HG03280 (cell line): Measurements from ENCODE around the gene DLGAP4.

Experiments
- ATAC-seq: cut with Tn5 transposase; IDR thresholded peaks from one replicate; pipeline ENCODE4 v1.9.1; 2021; ENCODE audit warnings: mild to moderate bottlenecking, moderate library complexity; ENCODE audit not compliant: unreplicated experiment

DLGAP4 gene

GRCh38 chr20:36306553-36307411, 643 bp downstream of the DLGAP4 start:
- no peak for ATAC-seq

DNA sequence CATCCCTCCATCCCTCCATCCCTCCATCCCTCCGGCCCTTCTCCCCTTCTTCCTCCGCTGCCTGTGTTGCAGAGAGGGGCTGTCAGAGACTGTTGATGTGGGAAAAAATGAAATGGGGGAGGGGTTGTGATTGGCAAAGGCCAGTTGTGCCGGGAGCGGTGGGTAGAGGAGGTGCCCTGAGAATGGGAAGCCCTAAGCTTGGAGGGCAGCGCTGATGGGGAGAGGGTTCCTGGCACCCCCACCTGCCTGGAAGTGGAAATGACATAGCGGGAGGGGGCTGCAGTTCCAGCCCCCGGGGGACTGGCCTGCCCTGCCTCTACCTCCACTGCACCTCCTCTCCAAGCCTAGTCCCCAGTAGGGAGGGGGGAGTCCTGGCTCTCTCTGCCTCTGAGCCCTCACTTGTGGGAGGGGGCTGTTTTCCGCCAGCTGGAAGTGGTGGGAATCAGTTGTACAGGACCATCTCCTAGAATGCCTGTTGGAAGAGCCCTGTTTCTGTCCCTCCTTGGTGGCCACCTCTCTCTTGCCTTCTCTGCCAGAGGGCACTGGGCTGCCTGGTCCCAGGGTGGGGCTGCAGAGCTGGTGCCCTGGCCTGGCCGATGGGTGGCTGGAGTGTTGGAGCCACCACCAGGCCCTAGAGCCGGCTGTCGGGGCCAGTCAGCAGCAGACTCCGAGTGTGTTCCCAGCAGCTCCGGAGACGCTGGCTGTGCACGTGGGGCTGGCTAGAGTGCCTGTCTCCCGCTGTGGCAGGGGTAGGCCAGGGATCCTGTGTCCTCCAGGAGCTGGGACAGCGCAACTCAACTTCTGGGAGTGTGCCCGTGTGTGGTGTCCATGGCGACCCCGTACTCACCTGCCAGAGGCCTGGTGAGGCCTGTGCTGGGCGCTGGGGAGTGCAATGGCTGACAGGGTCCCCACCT, 1.5 kb downstream of the DLGAP4 start:
- ATAC-seq = no peak

DNA sequence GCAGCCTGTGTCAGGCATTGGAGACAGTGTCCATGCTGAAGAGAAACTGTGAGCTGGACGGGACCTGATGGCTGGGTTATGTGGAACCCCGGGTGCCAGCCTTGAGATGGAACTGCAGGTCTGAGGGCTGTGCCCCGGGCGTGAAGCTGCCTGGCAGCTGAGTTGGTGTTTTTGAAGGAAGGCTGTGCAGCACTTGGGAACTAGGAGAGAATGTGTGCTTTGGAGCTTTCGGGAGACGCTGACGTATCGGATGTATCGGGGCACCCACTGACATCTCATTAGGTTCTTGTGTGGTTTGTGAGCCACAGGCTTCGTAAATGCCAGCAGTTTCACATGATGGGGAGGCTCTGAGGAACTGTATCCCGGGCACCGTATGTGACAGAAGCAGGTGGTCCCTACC, 2.2 kb downstream of the DLGAP4 start:
- ATAC-seq = no peak

DNA sequence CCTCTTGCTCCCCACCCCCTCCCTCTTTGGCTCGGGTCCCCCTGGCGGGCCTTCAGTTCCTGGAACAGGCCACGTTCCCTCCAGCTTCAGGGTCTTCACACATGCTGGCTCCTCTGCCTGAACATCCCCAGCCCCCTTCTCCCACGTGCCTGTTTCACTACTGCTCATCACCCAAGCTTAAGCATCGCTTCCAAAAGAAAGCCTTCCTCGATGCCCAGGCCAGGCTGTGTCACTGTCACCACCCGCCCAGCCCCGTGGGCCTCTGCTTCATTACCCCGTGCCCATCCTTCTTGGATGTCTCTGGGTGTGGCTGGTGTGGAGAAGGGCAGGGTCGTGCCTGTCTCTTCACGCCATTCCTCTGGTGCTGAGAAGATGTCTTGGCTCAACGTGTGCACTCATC, 2.8 kb downstream of the DLGAP4 start:
- ATAC-seq = no peak

DNA sequence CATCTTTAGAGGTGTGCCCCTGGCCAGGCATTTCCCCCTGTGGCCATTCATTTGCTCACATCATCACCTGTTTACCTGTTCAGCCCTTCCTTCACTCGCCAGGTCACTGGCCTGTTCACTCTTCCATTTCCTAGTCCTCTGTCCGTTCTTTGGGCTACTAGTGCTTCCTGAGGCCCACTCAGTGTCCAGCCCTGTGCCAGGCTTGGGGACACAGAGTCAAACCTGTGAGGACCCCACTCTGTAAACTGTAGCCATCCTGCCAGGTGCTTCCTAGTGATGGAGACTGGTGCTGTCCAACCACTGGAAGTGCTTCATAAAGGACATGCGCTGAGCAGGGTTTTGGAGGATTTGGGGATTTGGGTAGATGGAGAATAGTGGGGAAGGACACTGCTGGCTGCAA, 3.5 kb downstream of the DLGAP4 start:
- ATAC-seq = no peak

- ATAC-seq = no peak
Measured at GRCh38 chr20:36310215-36310981, 4.3 kb downstream of the DLGAP4 start.

DNA sequence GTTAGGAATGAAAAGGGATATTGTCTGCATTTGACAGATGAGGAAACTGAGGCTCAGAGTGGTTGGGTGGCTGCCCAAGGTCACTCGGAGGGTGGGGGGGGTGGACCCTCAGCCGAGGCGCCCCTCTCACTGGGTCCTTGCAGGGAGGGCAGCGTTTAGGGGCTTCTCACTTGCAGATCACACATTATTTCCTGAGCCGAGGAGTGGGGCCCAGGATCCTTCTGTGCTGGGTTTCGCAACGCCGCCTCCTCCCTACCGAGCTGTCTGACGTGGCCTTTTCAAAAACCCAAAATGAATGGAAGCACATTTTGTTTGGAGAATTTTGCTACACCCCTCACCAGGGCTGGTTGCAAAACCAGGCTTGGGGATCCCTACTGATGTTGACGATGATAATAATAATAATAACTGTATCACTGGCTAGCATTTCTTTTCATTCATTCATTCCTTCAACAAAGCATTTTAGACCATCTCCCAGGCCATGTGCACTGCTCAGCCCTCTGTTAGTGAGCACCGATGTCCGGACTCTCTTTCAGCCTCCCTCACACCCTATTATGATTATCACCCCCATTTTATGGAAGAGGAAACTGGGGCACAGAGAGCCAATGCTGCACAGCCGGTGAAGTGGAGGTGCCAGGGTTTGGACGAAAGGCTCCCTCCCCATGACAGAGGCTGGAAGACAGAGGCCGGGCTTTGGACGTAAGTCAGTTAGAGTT, 5.2 kb downstream of the DLGAP4 start:
- no peak for ATAC-seq

- ATAC-seq = no peak
Measured at GRCh38 chr20:36311854-36312723, 6.0 kb downstream of the DLGAP4 start.

DNA sequence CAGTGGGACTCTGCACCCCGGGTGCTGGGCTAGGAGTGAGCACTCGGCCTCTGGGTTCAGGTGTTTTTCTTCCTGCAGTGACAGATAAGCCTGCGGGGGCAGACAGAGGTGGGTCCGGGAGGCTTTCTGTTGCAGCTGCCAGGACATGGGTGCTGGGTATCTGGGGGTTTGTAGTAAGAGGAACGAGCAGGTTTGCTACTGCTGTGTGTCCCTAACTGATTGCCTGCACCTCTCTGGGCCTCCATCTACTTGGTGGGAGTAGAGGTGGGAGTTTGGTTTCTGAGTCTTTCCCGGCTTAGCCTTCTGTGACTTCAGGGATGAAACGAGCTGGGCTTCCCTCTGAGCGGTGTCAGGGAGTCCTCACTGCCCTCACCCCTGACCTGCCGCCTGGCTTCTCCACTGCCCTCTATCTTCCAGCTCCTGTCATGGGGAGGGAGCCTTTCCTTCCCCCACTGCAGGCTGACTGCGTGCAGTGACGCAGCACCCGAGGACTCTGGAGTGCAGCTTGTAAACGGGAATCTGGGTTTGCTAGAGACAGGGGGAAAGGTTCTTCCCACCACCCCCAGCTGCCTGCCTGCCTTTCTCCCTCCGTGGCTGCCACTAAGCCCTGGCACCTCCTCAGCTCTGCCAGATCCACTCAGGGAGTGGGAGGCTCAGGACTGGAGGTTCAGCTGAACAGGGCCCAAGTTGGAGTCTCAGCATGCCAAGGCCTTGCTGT, 6.7 kb downstream of the DLGAP4 start:
- no peak for ATAC-seq

- no peak for ATAC-seq
Measured at GRCh38 chr20:36313476-36313875, 7.3 kb downstream of the DLGAP4 start.

- ATAC-seq = no peak
Measured at GRCh38 chr20:36313926-36314325, 7.8 kb downstream of the DLGAP4 start.

DNA sequence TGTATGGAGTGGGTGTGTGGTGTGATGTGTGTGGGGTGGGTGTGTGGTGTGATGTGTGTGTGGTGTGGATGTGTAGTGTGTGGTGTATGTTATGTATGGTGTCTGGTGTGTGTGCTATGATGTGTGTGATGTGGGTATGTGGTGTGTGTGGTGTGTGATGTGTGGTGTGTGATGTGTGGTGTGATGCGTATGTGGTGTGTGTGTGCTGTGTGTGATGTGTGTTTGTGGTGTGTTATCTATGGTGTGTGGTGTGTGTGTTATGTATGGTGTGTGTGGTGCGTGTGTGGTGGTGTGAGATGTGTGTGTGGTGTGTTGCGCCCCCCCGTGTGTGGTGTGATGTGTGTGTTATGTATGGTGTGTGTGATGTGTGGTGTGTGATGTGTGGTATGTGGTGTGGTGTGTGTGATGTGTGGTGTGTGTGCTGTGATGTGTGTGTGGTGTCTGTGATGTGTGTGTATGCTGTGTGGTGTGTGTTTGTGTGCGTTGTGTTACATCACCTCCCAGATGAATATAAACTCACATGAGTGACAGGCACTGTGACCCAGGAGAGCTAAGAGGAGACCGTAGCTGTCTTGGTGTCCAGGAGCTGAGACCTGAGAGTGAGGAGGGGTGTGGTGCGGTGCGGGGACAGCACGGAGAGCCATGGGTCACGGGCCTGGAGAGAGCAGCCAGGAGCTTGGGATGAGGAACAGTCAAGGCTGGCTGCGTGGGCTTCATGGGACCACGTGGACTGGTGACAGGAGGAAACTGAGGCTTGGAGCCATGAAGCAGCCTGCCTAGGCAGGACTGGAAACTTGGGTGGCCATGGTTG, 8.8 kb downstream of the DLGAP4 start:
- ATAC-seq = no peak

DNA sequence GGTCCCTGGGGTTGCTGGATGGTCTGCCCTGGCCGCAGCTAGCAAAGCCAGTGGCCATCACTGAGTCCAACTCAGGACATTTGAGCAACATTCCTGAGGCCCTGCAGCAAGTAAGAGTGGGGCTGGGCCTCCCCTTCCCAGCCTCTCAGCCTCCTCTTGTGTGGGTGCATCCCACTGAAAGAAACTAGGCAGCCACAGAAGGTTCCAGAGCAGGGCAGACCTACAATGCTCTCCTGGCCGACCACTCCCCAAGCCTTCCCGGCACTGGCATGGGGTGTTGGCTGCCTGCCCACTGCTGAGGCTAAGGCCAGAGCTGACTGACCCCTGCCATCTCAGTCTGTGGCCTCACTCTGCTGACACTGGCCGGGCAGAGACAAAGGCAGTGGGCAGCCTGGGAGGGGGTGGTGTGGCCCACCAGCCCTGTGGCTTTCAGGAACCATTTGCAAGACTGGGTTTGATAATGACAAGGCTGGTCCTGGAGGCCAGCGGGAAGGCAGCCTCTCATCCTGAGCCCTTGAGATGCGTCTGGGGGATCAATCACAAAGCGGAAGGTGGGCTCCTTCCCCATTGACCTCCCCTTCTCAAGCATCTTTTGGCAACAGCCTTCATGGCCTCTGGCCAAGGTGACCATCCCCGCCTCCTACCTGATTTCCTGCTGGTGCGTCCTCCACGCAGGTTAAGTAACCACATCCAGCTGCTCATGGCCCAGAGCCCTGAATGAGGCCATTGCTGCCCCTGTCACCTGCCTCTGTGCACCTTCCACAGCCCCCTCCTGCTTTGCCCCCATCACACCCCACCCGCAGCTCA, 9.6 kb downstream of the DLGAP4 start:
- no peak for ATAC-seq

GRCh38 chr20:36317675-36318074, 11.5 kb downstream of the DLGAP4 start:
- no peak for ATAC-seq

DNA sequence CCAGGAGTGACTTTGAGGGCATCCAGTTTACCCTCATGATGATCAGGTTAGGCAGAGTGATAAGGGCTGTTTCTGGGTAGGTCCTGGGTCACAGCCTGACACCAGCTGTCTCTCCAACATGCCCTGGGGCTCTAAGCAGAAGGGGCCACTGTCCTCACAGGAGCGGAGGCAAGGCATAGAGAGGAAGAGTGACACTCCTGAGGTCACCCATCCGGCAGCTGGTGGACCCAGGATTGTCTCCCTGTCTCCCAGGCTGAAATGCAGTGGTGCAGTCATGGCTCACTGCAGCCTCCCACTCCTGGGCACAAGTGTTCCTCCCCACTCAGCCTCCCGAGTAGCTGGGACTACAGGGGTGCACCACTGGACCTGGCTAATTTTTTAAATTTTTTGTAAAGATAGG, 12.0 kb downstream of the DLGAP4 start:
- ATAC-seq = no peak

GRCh38 chr20:36319356-36320260, 13.5 kb downstream of the DLGAP4 start:
- no peak for ATAC-seq
